SKM-1 (cell line): ENCODE results near the gene FOXD2.

Experiments used
- DNase-seq: peaks from one replicate; lab custom pipeline; 2025; ENCODE audit not compliant: unreplicated experiment; lab: John Stamatoyannopoulos, UW

The FOXD2 gene

GRCh38 chr1:47416319-47417169 is 21.3 kb upstream of the FOXD2 start:
- no peak for DNase-seq

GRCh38 chr1:47417170-47418044 is 20.4 kb upstream of the FOXD2 start:
- no peak for DNase-seq

- DNase-seq = no peak
These were observed 19.7 kb upstream of the FOXD2 start for GRCh38 chr1:47418122-47418521.

GRCh38 chr1:47418681-47419325 is 19.0 kb upstream of the FOXD2 start:
- DNase-seq = no peak

GRCh38 chr1:47420547-47420946 is 17.3 kb upstream of the FOXD2 start:
- no peak for DNase-seq

DNA sequence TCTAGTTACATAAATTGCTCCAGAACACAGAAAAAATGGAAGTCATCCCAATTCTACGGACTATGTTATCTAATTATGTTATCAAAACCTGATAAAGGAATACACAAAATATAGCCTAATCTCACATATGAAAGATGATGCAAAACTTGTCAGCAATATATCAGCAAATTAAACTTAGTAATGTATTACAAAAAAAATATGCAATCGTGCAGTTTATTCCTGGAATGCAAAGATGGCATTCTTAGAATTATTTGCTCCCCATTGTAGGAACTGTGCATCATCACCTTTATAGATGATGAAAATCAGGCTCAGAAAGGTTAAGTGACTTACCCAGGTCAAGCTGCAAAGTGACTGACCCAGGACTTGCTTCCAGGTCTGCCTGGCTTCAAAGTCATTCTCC is 14.0 kb upstream of the FOXD2 start:
- no peak for DNase-seq

DNA sequence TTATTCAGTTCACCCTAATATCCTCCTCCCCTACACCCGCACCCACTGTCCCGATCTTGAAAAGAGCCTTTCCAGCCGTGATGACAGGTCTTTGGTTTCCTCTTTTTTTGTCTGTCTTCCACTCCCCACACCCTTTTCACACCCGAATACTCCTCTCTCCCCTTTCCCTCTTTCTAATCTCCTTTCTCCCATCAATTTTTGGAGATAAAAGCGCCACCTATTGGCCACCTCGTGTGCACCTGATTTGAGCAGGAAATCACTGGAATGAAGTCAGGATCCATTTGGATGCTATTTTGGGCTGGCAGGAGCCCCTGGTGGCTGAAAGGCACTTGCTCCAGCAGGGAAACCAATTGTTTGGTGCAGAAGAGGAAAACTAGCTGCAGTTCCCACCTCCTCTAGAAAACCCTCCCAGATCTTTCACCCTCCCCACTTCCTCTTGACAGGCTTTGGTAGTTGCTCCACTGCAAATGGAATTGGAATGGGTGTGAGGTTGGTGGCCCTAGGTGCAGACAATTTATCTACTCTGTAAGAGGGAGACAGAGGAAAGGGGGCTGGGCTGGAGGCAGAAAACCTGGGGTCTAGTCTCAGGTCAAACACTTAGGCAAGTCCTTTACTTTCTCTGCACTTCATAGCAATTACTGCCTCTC is 13.4 kb upstream of the FOXD2 start:
- no peak for DNase-seq

GRCh38 chr1:47431534-47431933 is 6.3 kb upstream of the FOXD2 start:
- no peak for DNase-seq

DNA sequence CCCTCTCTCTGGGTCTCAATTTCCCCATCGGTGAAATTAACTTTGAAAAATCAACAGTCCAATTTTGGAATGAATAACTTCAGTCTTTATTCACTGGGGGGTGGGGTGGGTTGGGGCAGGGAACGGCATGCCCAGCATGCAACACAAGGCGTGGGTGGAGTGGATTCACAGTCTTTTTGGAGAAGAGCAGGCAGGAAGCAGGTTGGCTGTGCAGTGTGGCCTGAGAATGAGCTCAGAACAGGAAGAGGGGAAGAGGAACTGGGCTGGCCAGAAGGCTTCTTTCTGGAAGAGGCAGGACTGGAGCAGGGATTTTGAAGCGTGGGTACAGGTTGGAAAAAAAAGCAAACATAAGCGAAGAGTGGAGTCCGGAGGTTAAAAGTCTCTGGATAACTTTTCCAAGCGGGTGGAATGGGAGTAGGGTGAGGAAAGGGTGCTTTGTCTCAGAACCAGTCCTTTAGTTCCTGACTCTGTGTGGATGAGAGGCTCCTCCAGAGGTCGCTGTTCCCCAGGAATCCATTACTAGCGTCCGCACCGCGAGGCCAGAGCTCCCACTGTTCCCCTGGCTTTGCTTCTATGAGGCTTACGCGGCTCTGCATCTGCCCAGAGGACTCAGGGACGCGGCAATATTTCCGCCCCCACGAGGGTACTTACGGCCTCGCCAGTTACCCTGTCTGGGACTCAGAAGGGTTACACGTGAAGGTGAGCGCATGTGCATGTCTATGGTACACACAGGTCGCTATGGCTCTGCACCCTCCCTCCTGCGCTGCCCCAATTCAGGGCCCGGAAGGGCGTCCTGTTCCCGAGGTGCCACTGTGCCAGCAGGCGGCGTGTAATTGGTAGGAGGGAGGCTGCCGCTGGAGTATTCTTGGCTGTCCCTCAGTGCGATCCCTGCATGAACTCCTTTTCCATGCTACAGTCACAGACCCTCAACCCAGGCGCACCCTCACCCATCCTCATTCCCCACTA is 5.5 kb upstream of the FOXD2 start:
- peak; percentile 79 for DNase-seq

DNA sequence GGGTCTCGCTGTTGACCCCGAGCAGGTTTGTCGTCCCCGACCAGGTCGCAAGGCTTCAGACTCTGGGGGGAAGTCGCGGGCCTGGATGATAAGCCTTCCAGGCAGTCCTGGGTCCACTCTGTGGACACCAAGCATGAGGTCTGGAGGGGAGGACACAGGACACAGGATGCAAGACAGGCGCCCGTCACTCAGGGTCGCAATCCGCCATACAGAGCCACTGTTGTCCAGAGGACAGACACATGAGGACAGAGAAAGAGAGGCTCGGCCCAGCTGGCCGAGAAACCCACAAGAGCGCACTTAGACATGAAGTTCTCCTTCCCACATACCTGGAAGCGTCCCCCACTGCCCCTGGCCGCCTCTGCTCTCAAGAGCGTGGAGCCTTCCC is 4.8 kb upstream of the FOXD2 start:
- no peak for DNase-seq

- no peak for DNase-seq
These were observed 4.3 kb upstream of the FOXD2 start for GRCh38 chr1:47433477-47434050.

DNA sequence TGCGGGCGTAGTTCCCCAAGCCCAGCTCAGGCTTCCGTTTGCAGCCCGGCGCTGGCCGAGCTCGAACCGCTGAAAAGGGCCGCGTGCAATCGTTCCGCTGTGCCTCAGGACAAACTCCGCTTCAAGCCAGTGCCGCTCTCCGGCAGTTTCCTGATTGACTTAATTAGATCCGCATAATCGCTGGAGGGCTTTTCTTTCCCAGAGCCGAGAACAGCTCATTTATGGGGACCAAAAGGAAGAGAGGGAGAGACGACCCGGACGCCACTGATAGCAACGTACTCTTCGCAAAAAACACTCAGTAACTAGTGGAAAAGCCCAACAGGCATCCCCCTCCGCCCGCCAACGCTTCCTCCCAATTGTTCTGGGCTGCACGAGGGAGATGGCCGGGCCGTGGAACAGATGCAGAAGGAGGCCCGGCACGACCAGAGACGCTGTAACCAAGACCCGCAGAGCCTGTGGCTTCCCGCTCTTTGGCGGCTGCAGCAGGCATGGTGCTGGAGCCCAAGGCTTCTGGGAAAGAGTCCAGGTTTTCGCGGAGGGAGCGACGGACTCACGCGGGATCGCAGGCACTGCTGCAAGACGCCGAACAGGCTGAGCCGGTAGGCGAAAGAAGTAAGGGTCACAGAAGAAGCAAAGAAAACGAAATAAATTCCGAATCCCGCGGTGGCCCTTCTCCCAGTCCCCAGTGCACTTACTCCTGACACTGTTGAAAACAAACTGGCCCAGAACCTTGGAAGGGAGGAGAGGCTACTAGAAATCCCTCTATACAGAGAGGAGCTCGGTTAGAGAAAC is 3.6 kb upstream of the FOXD2 start:
- DNase-seq = no peak

DNA sequence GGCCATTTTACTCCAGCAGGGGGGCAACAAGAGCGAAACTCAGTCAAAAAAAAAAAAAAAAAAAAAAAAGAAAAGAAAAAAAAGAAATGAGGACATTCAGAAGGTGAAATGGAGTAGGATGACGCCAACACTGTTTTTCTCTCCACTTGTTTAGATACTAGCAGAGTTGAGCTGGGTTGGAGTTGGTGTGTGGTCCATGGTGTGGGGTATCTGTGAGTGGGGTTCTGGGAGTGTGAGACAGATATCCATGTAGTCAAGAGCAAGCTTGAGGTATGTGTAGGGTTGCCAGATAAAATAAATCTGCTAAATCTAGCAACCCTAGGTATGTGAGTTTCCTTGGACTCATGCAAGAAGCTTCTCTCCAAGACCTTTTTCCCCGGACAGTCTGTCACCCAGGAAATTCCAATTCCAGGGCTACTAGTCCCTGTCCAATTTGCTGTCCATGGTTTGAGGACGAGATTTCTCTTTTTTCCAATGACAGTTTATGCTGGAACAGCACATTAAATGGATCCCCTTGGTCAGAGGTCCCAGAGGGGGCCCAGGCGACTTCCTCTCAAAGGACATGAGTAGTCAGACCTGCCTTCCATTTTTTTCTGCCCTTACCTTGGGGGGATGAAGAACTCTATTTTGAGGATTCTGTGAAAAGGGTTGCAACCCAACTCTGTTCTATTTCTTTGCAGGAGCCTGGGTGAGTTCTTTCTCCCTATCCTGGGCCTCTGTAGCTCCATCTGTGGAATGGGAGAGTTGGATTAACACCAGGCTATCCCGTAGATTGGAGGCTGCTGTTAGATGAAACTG is 2.1 kb upstream of the FOXD2 start:
- no peak for DNase-seq

DNA sequence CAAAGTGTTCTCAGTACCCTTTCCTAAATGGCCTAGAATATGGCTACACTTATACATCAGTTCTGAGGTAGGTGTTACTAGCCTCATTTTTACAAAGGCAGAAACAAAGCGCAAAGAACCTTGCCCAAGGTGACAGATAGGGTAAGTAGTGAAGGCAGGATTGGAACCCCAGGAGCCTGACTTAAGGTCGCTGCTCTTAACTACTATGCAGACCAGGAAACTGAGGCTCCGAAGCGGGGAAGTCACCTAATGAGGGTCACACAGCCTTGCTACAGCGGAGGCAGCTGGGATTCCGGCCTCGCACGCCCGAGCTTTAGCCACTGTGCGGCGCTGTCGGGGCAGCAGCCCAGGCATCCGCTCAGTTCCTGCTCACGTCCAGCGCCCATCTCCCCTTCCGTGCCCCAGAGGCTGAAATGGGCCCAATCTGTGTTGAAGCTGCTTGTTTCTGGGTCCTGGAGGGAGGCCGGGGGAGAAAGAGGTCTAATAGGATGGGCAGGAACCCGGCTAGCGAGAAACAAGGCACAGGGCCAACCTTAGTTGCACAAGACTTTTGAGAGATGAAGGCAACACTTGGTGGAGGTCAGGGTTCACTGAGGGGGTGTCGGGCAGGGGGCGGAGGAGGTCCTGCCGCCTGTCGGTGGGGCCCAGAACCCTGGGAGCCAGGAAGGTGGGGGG is 1.4 kb upstream of the FOXD2 start:
- peak; percentile 28 for DNase-seq

DNA sequence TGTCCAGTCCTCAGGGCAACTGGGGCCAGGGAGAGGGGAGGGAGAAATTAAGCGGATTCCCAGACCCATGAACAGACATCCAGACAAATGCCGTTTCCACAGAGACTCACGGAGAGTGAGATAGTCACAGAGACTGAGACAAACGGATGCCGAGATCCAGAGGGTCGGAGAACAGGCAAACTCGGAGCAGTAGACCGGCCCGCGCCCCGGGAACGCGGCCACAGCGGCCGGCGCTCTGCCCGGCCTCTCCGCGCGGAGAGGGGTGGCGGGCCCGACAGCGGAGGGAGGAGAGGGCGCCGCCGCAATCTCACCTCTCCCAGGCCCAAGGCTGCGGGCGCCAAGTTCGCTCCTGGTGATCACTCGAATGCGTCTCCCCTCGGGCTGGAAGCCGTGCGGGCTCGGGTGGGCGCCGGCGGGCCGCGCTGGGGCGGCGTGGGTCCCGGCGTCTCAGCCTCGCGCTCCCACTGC is 831 bp upstream of the FOXD2 start:
- DNase-seq = no peak

- no peak for DNase-seq
These were observed 547 bp downstream of the FOXD2 start for GRCh38 chr1:47438165-47439016.
